ENCODE measurements around the gene FARS2.

GRCh38 chr6:5710516-5710915 lies 449.2 kb downstream of the FARS2 start:
- TF ChIP-seq CTCF (IDR thresholded peaks at IDR 0.05; ENCODE audit: borderline replicate concordance, extremely low read depth, low read length, poor library complexity, severe bottlenecking) (no peak), EZH2 (IDR thresholded peaks at IDR 0.05; ENCODE audit: borderline replicate concordance, low read depth, low read length, severe bottlenecking) (no peak)
